HG03442 (cell line): ENCODE data around the gene ATL1.

Experiments
- ATAC-seq: cut with Tn5 transposase; IDR thresholded peaks from one replicate; pipeline ENCODE4 v1.9.1; 2021; ENCODE audit warnings: mild to moderate bottlenecking, moderate library complexity; ENCODE audit not compliant: unreplicated experiment

ATL1 gene

DNA sequence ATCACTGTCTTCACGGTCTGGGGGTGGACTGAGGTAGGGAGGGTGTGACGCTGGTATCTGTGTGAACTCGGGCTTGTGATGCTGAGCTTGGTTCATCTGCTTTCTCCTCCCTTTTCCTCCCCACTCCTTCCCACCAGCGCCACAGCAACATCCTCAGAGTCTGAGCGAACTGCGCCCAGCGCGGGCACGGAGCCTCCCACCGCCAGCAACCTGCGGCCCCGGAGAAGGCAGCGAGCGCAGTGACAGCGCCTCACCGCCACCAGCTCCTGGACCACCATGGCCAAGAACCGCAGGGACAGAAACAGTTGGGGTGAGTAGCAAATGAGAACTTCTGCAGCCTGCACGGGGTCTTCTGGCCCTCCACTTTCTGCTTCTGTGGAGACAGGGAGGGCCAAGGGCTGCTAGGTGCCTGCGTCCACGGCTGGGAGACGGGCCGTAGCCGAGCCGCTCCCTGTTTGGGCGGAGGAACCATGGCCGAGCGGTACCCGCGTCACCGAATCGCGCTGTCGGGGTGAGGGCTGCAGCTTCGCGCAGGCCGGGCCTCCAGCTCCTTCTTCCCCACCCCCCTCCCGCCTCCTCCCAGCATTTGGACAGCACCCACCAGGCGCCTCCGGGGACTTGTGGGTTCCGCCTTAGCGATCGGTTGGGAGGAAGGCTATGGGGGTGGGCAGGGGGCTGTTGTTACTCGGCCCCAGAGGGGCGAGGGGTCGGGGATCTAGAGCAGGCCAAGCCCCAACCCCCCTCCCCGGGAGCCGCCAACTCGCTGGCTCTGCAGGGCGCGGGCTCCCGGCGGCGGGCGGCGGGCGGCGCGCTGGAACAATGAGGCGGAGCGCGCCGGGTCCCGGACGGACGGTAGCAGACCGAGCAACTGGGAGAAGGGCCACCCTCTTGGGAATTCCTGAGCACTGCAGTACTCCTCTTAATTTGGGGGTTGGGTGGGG is at the start of gene ATL1:
TSS of gene ATL1 (plus strand) at position 156 of the 941 bp plus-strand sequence. CDS start at position 277, 121 bp downstream.
- no peak for ATAC-seq

DNA sequence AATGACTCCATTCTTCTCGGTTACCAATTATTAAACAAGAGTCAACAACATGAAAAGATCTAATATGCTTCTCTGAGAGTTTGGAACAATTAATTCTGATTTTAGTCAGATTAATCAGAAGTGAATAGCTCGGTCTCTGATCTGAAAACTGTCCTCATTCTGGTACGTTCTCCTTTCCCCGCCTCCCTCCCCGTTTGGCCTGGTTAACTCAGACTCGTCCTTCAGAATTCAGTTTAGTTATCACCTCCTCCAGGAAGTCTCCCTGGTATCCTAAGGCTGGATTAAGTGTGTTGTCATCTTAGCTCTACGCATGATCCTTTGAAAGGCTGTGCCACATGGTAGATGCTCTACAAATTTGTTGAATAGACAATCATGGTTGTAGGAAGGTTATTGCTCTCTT is 49.8 kb upstream of the ATL1 start:
- ATAC-seq: no peak

DNA sequence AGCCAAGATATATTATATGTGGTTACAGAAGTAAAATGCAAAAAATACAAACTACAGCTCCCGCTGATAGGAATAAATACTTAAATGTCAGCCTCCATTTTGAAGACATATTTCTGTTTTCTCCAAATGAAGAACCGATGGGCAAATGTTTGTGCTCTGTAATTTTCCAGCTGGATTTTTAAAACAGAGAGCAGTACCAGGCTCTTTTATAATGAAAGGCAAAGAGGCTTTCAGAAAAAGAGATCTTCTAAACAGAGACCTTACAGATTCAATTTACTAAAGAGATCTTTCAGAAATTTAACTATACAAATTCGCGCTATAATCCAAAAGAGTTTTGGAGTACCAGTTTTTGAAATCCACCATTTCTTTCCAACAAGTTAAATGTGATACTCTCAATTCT is 47.5 kb upstream of the ATL1 start:
- no peak for ATAC-seq

DNA sequence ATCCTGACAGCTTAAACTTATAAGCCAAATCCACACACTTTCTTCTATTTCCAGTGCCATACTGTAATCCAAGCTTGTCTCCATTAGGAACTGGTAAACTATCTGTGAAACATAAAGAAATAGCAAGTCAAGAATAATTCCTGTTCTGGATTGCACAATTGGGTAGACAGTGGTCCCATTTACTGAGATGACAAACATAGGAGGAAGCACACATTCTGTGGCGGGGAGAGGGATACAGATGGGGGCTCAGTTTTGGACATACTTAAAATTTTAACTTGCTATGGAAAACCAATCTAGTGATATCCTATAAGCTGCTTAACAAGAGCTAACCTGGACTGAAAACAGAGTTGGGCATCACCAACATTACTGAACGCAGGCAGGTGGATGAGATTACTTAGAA is 43.9 kb upstream of the ATL1 start:
- no peak for ATAC-seq

DNA sequence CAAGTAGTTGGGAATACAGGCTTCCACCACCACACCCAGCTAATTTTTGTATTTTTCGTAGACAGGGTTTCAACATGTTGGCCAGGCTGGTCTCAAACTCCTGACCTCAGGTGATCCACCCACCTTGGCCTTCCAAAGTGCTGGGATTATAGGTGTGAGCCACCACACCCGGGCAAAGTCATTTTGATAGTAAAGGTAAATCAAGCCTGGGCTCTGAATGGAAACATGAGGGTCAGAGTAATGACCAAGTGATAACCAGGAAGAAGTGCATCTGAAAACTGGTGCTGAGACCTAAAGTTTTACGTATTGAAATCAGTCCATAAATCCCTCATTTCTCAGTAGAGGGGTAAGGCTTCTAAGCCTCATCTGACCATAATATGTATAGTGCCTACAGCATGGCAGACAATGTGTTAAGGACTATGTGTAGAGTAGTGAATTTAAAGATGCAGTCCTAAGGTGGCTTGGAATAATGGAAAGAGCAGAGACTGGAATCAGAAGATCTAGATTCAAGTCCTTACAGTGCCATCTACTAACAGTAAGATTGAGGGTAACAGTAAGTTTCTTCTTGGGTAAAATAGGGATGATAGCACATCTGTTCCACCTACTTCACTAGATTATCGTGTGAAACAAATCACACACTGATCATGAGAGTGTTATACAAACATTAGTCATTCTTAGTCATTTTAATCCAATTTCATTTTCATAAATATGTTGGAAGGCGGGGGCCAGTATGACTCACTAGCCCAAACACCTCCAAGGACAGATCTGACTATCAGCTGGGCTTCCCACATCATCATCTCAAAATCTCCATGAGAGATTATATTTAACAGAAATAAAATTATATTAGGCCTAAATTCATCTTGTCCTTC is 38.8 kb upstream of the ATL1 start:
- peak; percentile 74 for ATAC-seq

DNA sequence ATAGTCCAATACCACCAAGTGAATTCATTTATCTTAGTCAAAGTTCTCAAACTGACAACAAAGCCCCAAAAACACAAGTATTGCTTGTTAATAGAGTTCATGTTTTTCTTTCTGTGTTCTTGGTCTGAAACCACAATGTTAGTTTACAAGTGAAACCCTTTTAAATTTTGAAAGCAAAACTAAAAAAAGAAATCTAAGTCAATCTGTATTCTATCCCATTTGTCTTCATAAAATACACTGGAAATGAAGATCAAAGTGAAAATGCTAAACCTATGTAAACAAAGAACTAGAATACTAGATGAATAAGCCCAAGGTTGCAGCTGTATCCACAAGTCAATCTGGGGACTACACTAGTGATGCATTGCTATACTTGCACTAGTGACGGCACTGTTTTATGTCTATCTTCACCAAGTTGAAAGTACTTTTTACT is 38.0 kb upstream of the ATL1 start:
- ATAC-seq: peak; percentile 60

DNA sequence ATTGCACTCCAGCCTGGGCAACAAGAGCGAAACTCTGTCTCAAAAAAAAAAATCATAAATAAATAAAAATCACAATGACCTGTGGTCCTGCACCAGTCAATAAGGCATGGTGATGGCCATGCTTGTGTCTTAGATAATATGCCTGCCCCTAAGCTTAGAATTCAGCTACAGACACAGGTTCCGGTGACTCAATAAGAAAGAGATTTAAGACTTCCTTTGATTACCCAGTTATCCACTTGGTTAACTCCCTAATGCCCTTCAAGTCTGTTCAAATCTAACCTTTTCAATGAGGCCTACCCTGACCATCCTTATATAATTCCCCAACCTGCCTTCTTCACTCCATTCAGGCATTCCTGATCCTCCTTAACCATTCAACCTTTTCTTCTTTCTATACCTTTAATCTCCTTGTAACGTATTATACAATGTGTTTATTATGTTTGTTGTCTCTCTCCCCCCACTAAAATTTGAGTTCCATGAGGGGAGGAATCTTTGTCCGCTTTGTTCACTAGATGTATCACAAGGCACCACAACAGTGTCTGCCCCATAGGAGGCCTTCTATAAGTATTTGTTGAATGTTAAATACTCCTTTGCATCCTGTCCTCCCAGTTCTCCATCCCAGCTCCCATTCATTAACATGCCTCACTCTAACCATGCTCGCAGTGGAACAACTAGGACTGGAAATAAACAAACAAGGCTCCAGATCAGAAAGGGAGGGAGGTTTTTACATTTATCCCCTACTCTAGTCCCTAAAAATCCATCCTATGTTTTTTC is 36.5 kb upstream of the ATL1 start:
- no peak for ATAC-seq

DNA sequence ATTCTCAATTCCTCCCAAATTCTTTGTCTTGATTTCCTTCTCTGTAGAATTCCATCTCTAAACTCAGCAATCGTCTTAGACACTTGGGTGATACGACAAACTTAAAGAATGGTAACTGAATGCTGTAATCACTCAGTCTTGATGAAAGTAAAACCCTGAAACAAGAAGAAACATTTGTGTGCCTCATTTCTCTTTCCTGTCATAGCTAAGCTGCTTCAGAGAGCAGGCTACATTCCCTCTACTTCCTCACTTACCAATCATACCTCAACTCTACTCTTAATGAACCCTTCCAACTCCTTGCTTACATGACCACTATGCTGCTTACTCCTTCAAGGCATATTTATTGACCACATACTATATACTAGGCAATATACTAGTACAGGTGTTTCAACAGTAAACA is 35.9 kb upstream of the ATL1 start:
- ATAC-seq: no peak

DNA sequence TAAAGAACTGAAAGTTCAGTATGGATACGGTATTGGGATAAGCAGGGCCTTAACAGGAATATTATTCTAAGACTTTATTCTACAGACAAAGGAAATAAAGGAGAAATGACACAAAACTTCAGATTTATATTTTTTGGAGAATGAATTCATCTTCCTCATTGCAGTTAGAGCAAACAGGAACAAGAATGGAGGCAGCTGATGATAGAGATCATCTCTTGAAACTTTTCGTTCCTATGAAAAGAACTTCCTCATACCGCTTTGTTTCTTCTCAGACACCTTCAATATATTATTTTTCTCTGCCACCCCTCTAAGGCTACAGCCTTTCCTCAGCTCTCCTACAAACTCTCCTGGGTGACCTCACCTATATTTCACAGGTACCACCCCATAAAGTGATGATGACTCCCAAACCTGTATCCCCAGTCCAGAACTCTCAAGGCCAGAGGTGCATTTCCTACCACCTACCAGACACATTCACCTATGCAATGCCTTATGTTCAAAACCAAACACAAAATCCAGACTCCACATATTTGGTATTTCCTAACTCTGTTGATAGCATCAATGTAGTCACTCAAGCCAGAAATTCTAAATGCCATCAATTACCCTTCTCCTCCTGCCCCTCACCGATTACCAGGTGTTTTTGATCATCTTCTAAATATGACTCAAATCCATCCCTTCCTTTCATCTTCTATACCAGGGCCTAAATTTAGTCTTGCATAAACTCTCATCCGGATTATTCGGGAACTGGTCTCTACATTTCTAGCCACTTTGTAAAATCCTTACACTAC is 35.0 kb upstream of the ATL1 start:
- ATAC-seq: no peak

DNA sequence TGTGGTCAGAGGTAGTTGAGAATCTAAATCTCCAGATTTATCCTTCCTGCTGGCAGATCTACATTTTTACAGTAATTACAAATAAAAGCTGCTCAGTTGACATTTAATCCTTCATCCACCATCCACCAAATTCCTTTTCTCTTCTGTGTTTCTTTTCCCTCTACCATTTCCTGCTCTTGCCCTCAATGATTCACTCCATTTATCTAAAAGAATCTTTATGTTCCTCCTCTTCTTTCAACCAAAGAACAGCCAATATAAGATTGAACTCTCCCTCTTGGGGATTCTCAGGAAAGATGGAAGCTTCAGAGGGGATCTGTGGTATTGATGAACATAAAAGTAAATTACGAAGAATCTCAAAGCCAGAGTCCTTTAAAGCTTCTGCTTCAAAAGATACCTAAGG is 31.9 kb upstream of the ATL1 start:
- ATAC-seq: no peak

DNA sequence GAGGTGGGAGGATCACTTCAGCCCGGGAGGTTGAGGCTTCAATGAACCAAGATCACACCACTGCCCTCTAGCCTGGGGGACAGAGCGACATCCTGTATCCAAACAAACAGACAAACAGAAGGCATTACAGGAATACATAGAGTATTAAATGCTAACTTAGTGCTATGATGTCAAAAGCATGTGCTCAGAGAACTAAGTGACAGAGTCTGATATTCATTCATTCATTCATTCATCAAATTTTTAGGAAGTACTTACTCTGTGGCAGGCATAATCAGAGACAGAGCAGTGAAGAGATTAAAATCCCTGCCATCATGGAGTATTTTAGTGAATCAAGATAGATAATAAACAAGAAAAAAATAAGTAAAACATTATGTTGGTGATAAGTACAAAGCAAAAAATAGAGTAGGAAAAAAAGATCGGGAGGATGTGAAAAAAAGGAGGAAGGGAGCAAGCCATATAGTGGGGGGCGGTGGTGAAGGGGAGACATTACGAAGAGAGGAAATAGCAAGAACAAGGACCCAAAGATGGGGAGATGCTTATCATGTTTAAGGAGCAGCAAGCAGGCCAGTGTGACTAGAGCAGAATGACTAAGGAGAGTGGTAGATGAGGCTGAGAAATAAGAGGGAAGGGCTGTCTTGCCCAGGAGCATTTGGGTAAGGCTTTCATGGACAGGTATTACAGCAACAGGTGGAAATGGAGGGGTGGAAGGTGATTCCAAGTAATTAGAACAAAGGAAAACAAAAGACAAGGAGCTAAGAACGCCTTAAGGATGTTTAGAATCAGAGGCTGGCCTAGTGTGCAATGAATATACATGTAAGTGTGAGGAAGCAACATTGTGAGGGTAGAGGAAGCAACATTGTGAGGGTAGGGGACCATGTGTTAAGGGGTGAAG is 30.4 kb upstream of the ATL1 start:
- ATAC-seq: no peak

DNA sequence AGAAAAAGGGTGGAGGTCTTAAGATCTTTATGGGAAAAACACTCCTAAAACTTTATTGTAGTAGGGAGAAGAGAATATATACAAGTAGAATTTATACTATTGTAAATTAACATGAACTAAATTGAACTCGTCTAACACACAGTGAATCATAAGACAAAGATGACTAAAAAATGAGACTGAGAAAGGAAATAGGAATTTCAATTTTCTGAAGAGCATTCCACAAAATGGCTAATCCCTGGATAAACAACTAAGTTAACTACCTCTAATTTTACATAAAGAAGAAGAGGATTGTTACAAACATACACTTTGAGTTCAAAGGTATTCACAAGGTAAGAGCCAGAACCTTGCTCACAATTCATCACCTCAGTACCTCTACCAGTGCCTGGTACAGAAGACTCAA is 29.6 kb upstream of the ATL1 start:
- ATAC-seq: no peak

DNA sequence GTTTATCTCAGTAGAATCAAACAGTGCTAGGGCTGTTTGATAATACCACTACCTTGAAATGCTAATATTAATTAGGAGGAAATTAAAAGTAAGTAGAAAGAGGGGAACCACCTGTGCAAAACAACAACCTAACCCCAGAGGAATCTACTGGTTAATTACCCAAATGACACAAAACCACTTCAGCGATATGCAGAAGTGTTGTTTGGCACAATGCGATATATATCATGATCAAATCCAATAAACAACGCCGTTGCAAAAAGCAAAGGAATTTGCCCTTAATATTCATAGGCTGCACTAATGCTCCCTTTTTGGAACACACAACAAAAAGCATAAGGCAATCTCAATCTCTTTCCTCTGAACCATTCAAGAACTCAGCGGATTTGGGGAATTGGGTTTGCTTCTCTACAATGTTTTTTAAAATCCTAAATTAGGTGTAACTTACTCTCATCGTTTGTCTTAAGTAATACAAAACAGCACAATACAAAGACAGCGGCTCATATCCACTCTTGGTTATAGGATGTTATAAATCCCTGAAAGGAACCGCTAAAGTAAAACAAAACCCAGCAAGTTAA is 29.1 kb upstream of the ATL1 start:
- no peak for ATAC-seq

DNA sequence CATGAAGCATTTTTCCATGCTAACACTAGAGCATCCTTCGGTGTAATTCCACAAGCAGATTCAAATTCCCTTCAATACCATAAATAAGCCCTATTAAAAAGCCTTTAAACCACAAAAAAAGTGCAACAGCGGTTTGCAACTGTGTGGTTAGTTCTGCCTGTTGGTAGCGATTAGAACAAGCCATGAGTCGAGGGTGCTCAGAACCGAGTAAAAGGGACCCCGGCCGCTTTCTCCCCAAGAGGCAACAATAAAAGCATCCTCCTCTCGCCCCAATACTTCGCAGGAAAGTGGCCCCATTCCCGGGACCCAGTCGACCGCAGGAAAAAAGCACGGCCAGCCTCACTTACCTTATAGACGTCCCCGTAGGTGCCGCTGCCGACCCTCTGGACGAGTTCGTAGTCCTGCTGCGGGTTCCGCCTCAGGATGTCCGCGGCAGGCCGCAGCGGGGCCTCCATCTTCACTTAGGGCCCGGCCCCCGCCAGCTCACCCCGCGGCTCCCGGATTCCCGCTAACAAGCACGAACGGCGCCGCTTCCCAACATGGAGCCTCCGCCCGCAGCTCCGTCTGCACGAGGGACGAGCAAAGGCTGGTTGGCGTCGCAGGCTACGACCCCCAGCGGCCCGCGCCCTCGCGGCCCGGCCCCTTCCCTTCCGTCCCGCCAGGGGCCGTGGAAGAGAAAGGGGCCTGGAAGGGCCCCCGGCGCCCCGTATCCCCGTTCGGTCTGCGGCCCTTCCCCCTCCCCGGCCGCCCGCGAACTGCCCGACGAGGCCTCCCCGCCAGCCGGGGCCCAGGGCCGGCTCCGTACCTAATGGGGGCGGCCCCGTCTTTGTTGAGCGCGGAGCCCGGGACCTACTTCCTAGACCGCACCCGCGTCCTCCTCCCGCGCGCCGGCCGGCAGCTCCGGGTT is 28.1 kb upstream of the ATL1 start:
- ATAC-seq: peak; percentile 3

DNA sequence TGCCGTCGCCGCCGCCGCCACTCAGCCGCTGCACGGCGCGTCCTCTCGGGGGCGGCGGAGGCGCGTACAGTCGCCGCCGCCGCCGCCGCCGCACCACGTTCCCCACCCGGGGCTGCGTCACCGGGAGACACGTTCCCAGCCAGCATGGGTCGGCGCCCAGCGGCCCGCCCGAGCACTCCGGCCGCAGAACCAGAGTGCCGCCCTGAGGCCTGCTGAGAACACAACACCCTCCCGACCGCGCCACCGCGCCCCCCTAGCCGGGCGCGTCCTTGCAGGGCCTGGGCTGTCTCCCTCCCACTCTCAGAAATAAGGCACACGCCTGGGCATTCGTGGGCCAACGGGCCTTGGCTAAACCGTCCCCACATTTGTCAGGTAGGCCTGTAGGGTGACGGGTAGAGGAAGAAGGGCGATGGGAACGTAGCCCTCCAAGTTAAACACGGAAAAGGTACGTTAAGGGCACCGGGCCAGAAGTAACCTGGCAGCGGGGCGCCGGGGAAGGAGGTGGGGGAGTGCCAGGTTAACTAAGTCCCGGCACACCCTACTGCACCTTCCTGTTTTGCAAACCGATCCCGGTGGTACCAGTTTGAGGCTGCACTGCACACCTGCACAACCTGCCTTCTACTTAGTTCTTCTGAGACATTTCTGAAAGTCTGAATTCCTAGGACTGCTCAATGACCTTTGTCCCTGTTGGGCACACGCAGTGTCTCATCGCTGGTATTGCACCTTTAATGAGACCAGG is 27.3 kb upstream of the ATL1 start, which contains the start of gene MAP4K5:
TSS of gene MAP4K5 (minus strand) at position 68 of the 739 bp plus-strand sequence. CDS start 520 bp downstream, outside the sequence.
- peak; percentile 94 for ATAC-seq

DNA sequence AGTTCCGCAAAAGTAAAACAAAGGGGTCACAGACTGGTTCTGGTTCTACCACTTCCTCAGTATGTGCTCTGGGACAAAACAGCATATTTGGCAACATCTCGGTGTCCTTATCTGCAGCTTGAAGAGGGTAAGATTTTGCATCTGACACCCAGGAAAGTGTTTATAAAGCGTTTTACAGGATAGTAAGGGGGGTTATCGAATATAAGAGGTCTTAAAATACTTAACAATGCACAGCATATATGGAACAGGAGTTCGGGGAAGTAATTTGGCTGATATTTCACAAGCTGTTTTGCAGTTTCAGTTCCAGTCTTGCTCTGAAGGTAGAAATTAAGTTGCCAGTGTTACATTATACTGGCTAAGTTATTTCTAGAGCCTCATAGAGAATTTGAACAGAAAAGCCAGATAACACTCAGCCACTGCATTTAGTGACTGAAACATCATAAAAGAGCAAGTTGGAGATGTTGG is 26.7 kb upstream of the ATL1 start:
- ATAC-seq: peak; percentile 13

DNA sequence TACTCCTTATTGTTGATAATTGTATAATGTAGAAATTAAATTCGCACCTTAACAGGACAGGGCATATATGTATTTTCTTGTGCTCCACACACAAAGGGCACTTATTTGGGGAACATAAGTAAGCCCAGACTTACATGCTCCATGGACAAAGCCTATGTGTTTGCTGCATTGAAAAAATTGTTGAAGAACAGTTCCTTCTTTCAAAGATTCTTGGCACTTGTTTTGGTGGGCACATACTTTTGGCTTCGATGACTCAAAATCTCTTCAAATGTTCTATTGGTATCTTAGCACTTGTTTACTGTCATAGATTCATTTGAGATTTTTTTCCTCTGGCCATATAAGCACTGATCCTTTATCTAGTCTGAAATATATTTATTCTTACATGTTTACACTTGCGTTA is 26.1 kb upstream of the ATL1 start:
- ATAC-seq: no peak
